Cardiac fibroblast (primary cell): ENCODE results near the gene SPATA9.
A peak's percentile ranks its signal among the peaks of the same experiment; 100 is the strongest.

Experiments used
- DNase-seq, 2 donors: peaks; one replicate each; pipeline versions ENCODE4 v3.0.0 to v3.0.0-alpha.2; 2010; ENCODE audit warnings: low read depth in 2 of 2
- H3K4me3 ChIP-seq, 2 donors: replicated peaks in 1 of 2; 1 replicate in 1 of 2; 2 replicates in 1 of 2; pipeline ENCODE4 v1.5.1; 2011; ENCODE audit warnings: low read depth in 2 of 2, low read length in 2 of 2, mild to moderate bottlenecking in 2 of 2, moderate library complexity in 1 of 2
- TF ChIP-seq, protein P1 (sequence below): IDR thresholded peaks from one replicate; pipeline ENCODE4 v1.5.1; 2011; ENCODE audit warnings: low read depth, mild to moderate bottlenecking, low read length, inconsistent platforms

The SPATA9 gene

DNA sequence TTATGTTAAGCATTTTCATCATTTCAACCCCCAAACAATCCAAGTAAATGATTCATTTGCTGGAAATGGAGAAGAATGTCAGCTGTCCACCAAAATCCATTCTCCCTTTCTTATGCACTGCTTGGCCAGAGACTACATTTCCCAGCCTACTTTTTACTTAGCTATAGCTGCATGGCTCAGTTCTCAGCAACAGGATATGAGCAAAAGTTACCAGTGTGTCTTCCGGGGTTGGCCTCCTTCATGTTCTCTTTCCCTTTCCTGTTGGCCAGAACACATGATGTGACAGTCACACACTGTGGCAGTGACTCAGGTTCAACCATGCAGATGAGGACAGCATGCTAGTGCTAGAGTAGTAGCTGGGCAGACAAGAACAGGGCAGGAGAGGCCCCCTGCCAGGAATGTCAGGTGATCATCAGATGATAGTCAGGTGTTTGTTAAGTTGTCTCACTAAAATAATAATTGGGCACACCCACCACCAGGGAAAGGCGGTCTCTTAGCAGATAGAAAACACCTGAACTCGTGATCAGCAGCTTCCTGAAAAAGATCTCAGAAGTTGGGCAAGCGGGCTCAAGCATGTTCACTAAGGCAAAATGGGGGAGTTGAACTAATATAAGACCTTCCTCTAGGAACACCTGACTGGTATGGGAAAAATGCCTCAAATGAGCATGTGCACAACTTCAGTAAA lies 50.7 kb downstream of the SPATA9 start:
- TF ChIP-seq, protein P1, sequence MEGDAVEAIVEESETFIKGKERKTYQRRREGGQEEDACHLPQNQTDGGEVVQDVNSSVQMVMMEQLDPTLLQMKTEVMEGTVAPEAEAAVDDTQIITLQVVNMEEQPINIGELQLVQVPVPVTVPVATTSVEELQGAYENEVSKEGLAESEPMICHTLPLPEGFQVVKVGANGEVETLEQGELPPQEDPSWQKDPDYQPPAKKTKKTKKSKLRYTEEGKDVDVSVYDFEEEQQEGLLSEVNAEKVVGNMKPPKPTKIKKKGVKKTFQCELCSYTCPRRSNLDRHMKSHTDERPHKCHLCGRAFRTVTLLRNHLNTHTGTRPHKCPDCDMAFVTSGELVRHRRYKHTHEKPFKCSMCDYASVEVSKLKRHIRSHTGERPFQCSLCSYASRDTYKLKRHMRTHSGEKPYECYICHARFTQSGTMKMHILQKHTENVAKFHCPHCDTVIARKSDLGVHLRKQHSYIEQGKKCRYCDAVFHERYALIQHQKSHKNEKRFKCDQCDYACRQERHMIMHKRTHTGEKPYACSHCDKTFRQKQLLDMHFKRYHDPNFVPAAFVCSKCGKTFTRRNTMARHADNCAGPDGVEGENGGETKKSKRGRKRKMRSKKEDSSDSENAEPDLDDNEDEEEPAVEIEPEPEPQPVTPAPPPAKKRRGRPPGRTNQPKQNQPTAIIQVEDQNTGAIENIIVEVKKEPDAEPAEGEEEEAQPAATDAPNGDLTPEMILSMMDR = no peak
- DNase-seq = peak; percentile 54 to 92
- H3K4me3 ChIP-seq = no peak overlapping the region

DNA sequence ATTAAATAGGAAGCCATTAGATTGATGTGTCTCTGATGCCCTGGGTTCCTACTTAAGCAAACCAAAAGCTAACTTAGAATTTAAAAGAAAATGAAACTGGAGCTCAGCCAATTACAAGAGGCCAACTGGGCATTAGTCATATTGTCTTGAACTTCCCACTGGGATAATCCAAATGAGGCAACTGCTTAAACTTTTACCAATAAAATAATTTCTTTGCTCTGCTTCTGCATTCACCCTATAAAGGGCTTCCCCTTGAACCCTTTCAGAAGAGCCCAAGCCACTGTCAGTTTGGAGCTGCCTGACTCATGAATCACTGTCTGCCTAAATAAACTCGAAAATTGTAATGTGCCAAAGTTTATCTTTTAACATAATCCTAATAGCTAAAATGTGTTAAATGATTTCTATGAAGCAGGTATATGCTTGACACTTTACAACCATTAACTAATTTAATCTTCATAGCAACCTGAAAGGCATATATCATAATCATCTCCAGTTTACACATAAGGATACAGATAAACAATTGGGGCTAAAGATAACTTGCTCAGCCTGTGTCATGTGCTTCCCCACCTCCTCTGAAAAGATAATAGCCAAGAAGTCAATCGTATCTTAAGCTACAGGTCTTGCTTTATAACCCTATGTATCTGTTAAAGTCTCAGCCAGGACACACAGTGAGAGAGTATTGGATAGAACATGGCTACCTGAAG lies 51.4 kb downstream of the SPATA9 start:
- no peak overlapping the region for H3K4me3 ChIP-seq
- TF ChIP-seq, protein P1 = no peak
- peak; percentile 88 to 89 for DNase-seq

DNA sequence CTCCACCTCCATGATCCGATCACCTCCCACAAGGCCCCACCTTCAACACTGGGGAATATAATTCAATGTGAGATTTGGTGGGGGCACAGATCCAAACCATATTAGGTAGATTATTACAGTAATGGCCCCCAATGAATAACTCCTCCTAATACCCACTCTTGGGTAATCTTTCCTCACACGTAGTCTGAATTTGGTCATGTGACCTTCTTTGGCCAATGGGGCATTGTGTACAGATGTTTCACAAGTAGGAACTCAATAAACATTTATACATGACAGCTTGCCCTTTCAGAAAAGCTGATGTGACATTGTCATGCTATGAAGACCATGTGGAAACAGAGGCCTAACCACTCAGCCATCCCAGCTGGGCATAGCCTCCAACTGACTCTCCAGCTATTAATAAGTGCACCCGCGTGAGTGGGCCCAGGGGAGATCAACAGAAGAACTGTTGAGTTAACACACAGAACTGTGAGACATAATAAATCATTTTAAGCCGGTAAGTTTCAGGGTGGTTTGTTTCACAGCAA lies 52.3 kb downstream of the SPATA9 start:
- no peak for DNase-seq
- no peak overlapping the region for H3K4me3 ChIP-seq
- TF ChIP-seq, protein P1 = no peak

DNA sequence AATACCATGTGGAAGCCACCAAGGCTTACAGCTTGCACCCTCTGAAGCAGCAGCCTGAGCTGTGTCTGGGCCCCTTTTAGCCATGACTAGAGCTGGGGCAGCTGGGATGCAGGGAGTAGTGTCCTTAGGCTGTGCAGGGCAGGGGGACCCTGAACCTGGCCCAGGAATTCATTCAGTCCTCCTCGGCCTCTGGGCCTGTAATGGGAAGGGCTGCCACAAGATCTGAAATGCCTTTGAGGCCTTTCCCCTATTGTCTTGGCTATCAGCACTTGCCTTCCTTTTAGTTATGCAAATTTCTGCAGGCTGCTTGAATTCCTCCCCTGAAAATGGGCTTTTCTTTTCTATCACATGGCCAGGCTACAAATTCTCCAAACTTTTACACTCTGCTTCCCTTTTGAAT lies 53.9 kb downstream of the SPATA9 start:
- TF ChIP-seq, protein P1 = no peak
- no peak for DNase-seq
- no peak overlapping the region for H3K4me3 ChIP-seq

DNA sequence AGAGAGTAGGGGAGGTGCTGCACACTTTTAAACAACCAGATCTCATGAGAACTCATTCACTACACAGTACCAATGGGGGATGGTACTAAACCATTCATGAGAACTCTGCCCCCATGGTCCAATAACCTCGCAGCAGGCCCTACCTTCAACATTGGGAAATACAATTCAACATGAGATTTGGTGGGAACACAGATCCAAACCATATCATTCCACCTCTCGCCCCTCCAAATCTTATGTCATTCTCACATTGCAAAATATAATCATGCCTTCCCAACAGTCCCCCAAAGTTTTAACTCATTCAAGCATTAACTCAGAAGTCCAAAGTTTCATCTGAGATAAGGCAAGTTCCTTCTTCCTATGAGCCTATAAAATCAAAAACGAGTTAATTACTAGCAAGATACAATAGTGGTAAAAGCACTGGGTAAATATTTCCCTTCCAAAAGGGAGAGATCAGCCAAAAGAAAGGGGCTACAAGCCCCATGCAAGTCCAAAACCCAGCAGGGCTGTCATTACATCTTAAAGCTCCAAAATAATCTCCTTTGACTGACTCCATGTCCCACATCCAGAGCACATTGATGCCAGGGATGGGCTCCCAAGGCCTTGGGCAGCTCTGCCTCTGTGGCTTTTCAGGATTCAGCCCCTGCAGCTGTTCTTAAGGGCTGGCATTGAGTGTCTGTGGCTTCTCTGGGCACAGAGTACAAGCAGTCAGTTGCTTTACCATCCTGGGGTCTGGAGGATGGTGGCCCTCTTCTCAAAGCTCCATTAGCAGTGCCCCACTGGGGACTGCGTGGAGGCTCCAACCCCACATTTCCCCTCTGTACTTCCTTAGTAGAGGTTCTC lies 54.6 kb downstream of the SPATA9 start:
- no peak for DNase-seq
- TF ChIP-seq, protein P1 = no peak
- H3K4me3 ChIP-seq = no peak overlapping the region

DNA sequence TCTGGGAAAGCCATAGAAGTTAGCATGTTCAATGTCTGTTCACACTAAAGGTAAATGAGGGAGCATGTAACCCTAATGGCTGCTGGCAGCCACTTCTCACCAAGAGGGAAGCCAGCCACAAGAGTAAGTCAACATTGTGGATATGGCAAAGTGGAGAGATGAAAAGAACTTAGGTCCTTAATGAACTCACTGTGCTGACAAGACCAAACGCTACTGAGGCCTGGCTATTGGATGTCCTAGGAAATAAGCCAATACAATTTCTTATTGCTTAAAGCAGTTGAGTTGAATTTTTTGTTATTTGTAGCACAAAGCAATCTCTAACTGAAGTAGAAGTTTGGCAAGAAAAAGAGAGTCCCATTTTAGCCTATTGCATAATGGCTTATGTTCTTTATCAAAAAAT lies 56.1 kb downstream of the SPATA9 start:
- no peak overlapping the region for H3K4me3 ChIP-seq
- peak in 1 of 2 donors; percentile 31 for DNase-seq
- TF ChIP-seq, protein P1 = no peak
